Measurements from ENCODE around the gene LRRC59. TPM values are rescaled to one million over a fixed set of nuclear protein-coding genes. Genes with fewer than 3 reads are reported as not detected.

Gene LRRC59
- polyA plus RNA-seq, 4 donors, result 59.9 to 65.0 (median 63.8) TPM

GRCh38 chr17:50388728-50389127 is 8.6 kb downstream of the LRRC59 start:
- no peak for DNase-seq (ENCODE audit: low read depth in 4 of 4, low spot score in 3 of 4)

- DNase-seq (ENCODE audit: low read depth in 4 of 4, low spot score in 3 of 4), result no peak
These were observed 10.8 kb downstream of the LRRC59 start for GRCh38 chr17:50386510-50386909.

DNA sequence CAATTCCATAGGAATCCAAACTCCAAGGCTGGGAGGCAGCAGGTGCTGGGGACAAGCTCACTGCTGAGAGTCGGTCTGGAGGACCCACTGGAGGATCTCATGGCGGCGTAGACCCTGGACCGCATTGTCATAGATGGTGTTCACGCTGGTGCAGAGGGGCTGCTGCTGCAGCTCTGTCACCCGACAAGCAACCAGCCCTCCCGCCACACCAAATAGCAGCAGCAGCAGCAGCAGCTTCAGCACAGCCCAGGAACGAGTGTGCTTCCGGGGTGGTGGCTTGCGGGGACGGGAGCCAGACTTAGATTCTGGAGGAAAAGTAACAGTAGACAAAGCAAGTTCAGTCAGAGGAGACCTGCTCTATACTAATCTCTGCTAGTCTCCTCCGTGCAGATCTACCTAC is 14.4 kb downstream of the LRRC59 start:
- DNase-seq (ENCODE audit: low read depth in 4 of 4, low spot score in 3 of 4), result no peak

- no peak for DNase-seq (ENCODE audit: low read depth in 4 of 4, low spot score in 3 of 4)
These were observed 15.4 kb downstream of the LRRC59 start for GRCh38 chr17:50381920-50382319.

DNA sequence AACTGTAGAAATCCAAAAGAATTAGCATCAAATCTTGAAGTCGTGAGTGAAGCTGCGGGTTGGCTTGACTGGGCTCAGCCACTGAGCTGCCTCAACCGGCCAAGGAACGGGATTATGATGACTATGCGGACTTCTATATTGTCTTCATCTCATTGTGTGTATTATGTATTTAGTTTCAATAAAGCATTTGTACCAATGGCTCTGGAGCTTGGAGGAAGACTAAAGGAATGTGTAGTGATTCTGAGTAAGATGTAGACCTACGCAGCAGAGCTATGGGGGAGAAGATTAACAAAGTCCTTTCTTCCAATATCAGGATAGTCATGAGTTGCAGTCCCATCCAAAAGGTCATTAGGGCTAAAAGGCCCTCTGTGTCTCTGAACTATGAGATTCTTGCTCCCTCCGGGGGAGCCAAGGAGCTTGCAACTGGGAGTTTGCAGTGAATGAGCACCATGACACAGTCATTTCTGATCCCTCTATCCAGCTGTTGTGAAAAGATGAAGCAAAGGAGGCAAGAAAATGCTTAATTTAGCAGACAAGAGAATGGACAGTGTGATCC is 16.0 kb downstream of the LRRC59 start:
- DNase-seq (ENCODE audit: low read depth in 4 of 4, low spot score in 3 of 4), result no peak

- no peak for DNase-seq (ENCODE audit: low read depth in 4 of 4, low spot score in 3 of 4)
These were observed 16.7 kb downstream of the LRRC59 start for GRCh38 chr17:50380369-50381259.

GRCh38 chr17:50379351-50380132 is 17.8 kb downstream of the LRRC59 start:
- no peak for DNase-seq (ENCODE audit: low read depth in 4 of 4, low spot score in 3 of 4)

- no peak for DNase-seq (ENCODE audit: low read depth in 4 of 4, low spot score in 3 of 4)
These were observed 21.3 kb downstream of the LRRC59 start for GRCh38 chr17:50375858-50376538.

- DNase-seq (ENCODE audit: low read depth in 4 of 4, low spot score in 3 of 4), result no peak
These were observed 23.6 kb downstream of the LRRC59 start for GRCh38 chr17:50373705-50374104.

DNA sequence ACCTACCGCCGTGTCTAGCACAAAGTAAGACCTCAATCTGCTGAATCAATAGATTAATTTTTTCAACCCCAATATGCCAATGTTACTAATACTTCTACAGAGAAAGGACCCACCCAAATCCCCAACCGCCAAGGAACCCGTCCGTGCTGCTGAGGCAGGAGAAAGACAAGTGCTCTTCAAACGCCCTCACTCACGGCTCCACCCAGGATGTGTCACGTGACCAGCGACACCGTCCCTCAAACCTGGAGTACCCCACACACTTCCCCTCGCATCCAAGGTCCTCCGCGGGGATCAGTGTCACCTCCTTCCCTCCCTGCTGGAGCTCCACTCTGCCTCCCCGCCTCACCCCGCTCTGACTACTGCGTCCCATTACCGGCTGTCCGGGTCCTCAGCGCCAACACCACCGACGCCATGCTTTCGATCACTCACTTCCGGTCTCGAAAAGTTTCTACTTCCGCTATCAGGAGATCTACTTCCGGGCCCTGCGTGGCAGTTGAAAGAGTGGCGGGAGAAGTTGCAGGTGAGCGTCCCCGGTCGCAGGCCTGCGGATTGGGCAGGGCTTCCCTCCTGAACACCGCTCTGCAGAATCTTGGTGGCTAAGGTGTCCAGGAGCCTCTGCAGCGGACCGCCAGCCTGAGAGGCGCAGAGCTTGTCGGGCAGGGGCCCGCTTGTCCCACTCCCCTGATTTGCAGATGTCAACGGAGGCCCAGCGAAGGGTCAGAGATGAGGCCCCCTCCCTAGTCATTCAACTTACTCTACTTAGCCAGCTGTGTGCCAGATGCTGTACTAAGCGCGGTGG is 24.4 kb downstream of the LRRC59 start, which contains the start of the genes EME1 and MRPL27:
Gene EME1 (plus strand): TSS at position 472 of the 799 bp plus-strand sequence. CDS start 1,980 bp downstream, outside the sequence.
Gene MRPL27 (minus strand): TSS at position 427 of the 799 bp plus-strand sequence. CDS start 14 bp downstream, at position 413.
- peak; percentile 80 to 91 (median 82) for DNase-seq (ENCODE audit: low read depth in 4 of 4, low spot score in 3 of 4)

- no peak for DNase-seq (ENCODE audit: low read depth in 4 of 4, low spot score in 3 of 4)
These were observed 25.0 kb downstream of the LRRC59 start for GRCh38 chr17:50372222-50372757.

DNA sequence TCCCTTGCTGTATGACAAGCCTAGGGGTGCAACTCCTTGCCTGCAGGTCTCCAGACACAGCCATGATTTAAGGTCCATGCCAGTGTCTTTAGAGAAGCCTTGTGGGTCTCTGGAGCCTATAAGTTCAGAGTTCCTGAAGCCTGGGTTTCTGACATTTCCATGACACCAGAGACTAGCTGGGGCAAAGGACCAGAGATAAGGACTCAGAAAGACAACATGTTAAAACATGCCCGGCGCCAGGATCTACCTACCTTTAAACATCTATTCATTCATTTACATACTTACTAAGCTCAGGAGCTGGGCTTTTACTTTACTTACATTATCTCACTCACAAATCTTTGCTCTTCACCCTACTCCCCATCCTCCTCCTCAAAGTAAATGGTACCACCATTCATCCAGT is 25.8 kb downstream of the LRRC59 start:
- DNase-seq (ENCODE audit: low read depth in 4 of 4, low spot score in 3 of 4), result no peak

DNA sequence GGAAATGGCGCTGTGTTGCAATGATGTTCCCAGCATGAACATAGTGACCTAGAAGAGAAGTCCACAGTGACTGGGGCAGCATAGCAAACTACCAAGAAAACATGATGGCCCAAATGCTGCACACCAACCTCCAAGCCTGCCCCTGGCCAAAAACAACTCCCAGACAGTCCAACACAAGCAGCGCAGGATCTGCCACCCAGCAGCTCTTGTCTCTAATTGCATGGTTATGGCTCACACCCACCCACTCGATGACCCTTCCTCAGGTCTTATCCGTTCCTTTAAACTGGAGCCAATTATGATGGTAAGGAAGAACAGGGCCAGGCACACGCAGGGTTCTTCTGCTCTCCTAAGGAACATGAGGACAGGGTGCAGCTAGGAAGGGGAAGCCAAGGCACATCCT is 27.3 kb downstream of the LRRC59 start:
- no peak for DNase-seq (ENCODE audit: low read depth in 4 of 4, low spot score in 3 of 4)

DNA sequence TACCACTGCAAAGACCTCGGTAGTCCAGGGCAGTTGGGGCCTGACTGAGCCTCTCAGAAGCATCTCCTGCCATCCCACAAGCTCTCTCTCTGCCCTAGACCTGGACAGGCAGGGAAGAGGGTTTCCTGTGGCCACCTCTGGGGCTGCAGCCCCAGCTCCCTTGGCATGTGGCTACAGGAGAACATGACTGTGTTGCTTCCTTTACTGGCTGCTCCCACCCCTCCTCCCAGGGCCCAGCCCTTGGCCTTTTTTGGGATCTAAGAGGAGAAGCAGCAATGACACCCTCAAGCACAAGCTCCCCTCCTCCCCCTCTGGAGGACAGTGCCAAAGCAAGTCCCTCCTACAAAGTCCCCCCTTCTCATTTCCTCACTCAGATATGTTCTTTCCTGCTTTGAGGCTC is 29.9 kb downstream of the LRRC59 start:
- DNase-seq (ENCODE audit: low read depth in 4 of 4, low spot score in 3 of 4), result no peak

DNA sequence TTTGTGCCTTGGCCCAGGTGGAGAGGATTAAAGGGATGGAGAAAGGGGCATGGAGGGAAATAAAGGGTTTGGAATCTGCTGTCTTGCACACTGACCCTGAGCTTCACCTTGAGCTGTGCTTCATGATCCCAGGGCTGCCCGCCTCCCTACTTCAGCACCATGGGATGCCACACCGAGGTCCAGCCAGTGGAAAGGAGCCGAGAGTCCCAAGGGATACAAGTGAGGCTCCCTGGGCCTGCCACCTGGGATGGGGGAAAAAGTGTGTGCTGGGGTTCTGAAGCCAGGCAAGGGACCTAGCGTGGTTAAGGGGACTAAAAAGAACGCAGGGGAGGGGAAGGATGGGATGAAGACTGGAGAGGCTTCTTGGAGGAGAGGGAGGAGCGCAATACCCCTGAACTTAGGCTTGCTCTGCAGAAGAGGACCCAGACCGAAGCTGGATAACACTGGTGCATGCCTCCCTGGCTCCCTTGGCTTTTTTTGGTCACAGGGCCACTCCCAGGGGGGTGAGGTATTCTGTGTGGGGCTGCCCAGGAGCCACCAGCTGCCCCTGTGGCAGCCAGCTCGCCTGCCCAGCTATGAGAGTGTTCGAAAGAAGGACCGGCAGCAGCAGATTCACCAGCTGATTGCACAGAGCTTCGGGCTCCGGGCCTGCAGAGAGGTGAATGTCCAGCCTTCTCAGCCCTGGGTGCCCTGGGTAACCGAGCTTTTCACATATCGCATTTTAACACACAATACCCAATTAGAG is 31.5 kb downstream of the LRRC59 start:
- DNase-seq (ENCODE audit: low read depth in 4 of 4, low spot score in 3 of 4), result no peak

GRCh38 chr17:50365165-50365564 is 32.2 kb downstream of the LRRC59 start:
- DNase-seq (ENCODE audit: low read depth in 4 of 4, low spot score in 3 of 4), result no peak

DNA sequence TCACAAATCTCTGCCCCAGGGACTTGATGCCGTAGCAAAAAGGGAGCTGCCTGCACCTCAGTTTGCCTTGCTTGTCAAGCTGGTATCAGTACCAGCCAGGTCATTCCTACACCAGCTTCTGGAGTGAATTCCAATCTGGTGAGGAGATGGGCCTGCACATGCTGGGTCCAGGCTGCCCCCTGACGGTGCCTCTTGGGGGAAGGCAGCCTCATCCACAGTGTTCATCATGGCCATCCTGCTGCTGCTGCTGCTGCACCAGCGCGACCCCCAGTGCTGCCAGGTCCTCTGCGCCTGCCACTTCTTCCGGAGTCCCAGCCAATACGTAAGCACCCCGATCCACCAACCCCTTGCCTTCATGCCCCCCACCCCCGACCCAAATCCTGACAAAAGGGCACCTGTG is 32.6 kb downstream of the LRRC59 start:
- DNase-seq (ENCODE audit: low read depth in 4 of 4, low spot score in 3 of 4), result no peak

DNA sequence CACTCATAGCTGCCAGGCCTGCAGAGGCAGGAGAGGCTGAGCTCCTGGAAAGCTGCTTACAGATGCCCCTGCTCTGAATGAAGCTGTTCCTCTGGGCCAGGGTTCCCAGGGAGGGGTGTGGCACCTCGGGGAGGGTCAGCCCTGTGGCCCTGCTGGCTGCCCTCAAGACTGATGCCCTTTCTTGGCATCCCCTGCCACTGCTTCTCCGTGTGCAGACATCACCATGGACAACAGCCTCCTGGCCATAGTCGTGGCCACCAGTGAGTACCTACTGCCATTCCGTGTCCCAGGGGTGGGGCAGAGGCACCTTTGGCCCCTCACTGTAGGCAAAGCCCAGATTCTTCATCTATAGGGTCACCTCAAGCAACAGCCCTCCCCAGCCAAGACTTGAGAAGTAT is 33.3 kb downstream of the LRRC59 start:
- DNase-seq (ENCODE audit: low read depth in 4 of 4, low spot score in 3 of 4), result no peak

Data from right renal pelvis (tissue), 4 donors.